ENCODE measurements around the gene MRC2.
A peak's percentile ranks its signal among the peaks of the same experiment; 100 is the strongest.

MRC2 gene

DNA sequence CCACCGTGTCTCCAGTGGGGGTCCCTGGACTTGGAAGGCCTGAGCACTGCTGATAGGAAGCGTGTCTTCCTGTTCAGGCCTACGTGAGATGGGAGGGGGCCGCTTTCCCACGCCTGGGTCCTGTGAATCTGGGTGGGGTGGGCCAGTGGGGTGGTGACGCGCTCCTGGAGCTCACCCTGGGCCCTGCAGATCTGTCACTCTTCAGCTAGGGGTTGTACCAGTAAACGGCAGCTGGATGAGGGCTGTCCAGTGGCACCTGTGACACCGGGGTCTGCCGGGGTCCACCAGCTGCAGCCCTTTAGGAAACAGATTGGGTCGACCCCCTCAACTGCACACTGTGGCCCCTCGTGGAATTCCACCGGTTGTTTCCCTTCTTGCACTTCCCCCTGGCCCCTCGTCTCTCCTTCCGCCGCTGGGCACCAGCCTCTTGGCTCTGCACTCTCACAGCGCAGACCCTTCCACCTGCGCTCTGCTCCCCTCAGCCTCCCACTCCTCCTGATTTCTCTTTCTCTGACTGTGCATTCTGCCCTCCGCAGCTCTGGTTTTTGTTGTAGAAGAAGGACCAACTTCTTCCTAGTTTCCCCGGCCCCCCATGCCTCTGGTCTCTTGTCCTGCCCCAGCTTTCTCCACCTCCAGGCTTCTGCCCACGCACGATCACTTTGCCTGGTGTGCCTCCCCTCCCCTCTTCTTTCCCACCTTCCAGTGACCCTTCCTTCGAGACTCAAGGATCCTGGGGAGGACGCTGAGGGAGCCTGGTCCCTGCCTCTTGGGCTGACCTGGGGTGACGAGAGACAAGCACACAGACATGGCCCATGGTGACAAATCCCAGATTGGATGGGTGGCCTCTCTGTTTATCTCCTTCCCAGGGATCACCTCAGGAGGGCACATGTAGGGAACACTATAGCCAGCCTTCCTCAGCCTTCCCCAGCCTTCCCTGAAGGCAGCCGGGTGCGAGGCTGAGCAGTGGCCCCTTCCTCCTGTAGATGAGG, 4.8 kb downstream of the MRC2 start:
- no peak for DNase-seq (ENCODE audit: low read depth in 2 of 2)

DNA sequence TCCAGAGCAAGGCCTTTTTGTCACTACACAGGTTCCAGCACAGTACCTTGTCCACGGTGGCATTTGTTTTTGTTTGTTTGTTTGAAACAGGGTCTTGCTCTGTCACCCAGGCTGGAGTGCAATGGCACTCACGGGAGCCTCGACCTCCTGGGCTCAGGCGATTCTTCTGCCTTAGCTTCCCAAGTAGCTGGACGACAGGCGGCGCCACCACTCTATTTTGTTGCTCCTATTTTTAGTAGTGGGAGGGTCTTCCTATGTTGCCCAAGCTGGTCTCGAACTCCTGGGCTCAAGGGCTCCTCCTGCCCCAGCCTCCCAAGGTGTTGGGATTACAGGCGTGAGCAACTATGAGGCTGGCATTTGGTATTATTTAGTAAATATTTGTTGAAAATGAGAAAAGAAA, 10.3 kb downstream of the MRC2 start:
- no peak for DNase-seq (ENCODE audit: low read depth in 2 of 2)

DNA sequence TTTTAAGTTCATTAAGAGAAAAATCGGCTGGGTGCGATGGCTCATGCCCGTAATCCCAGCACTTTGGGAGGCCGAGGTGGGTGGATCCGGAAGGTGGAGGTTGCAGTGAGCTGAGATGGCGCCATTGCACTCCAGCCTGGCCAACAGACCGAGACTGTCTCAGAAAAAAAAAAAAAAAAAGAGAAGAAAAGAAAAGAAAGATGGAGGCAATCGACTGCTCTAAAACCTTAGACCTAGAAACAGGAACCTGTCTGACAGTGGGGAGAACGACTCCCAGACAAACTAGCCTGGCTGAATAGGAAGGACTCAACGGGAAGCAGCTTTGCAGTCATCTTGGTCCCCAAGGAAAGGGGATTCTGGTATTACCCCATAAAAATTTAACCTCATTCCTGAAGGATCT, 13.7 kb downstream of the MRC2 start:
- no peak for DNase-seq (ENCODE audit: low read depth in 2 of 2)

DNA sequence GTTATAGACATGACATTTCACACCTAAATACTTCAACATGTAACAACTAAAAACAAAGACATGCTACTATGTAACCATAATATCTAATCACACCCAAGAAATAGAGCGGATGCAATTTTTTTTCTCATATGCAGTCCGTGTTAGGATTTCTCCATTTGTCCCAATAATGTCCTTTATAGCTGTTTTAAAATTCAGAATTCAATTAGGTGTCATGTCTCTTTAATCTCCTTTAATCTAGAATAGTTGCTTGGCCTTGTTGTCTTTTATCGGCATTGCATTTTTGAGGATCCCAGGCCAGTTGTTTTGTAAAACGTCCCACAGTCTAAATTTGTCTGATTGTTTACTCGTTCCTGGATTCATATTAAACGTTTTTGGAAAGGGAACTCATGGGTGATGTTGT, 14.5 kb downstream of the MRC2 start:
- DNase-seq (ENCODE audit: low read depth in 2 of 2) = no peak

DNA sequence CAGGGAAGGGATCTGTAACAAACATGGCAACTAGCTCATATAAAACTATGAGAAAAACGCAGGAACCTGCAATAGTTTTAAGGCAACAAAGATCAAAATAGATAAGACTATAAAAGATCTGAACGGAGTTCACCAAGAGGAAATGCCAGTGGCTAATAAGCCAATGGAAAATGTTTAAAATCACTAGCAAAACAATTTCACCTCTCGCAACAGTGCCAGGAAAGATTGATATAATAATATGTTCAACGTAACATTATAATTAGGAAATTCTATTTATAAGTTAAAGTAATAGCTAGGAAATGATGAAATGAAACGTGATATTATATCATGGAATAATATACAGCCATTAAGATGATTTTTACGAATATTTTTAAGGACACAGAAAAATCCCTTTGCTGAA, 16.0 kb downstream of the MRC2 start:
- no peak for DNase-seq (ENCODE audit: low read depth in 2 of 2)

DNA sequence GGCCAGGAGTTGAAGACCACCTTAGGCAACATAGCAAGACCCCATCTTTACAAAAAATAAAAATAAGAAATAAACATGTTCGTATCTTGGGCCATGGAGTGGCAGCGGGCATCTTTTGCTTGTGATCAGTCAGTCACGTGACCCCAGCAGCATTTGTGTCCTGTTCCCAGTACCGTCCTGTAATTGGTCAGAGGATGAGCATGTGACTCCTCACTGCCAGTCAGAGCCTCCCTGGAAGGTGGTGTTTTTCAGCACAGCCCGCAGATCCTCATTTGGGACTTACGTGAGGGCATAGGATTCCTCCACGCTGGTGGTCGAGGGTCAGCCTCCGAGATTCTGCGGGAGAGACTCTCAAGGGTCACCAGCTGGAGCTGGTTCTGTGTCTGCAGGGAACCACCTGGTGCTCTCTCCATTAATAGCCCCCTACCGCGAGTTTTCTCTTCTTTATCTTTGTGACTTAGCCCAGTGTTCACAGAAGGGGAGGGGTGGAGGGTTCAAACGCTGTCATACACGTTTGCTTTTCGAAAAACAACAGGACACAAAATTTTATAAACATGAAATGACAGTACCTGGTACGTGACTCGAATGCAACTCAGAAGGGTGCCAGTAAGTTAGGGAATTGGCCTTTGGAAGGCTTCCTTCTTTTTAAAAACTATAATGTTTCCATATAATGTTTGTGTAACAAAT, 17.2 kb downstream of the MRC2 start:
- DNase-seq (ENCODE audit: low read depth in 2 of 2) = no peak

DNA sequence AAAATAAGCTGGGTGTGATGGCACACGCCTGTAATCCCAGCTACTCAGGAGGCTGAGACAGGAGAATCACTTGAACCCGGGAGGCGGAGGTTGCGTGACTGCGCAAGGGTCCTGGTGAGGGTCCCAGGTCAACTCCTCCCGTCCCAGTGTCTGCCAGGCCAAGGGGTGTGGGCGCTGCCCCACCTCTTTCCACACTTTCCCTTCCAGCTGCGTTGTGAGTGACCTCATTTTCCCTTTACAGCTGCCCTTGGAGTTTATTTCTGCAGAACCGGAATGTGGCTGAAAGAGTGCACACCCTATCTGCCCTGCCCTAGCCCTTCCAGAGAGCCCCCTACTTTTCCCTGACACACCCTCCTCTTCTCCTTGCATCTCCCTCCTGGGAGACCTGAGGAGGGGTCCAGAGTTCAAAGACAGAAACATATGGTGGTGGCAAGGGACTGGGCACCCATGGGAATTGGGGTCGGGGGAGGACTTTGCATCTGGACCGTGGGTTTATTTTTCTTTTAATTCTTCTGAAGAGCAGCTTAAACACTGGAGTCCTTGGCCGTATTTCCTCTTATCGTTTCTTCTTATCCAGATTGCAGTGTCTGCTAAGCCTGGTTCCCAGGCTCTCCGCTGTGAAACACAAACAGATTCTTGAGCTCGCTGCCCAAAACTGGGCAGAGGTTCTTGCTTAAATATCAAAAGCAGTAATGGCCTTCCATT, 20.9 kb downstream of the MRC2 start:
- no peak for DNase-seq (ENCODE audit: low read depth in 2 of 2)

DNA sequence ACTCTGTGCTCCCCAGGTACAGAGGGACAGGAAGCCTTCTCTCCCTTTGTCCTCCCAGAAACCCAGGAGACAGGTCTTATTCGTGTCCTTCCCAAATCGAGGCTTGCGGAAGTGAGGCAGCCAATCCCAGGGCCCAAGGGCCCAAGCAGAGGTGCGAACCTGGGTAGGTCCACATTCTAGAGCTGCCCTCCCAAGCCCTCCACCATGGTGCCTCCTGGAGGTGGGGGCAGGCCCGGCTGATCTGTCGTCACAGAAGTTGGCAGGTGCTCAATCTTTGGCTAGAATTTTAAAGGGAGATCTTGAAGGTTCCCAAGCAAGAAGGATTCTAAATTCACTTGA, 21.5 kb downstream of the MRC2 start:
- no peak for DNase-seq (ENCODE audit: low read depth in 2 of 2)

- no peak for DNase-seq (ENCODE audit: low read depth in 2 of 2)
Measured at GRCh38 chr17:62649570-62649969, 22.1 kb downstream of the MRC2 start.

DNA sequence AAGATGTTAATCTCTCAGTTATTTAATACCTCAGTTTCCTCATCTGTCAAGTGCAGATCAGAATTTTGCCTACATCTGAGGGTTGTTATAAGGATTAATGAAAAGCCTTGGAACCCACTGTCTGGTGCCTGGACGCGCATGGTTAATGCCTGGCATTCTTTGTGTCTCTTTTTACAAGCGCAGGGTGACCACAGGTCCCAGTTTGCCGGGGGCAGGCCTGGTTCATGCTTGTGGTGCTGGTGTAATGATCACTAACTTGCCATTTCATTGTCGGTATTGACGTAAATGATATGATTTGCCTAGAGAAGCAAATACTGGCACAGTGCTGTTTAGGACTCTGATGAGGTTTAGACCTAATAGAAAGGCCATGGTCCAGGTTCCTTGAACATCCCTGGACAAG, 23.1 kb downstream of the MRC2 start:
- no peak for DNase-seq (ENCODE audit: low read depth in 2 of 2)

GRCh38 chr17:62652251-62653001, 25.0 kb downstream of the MRC2 start:
- DNase-seq (ENCODE audit: low read depth in 2 of 2) = peak in 1 of 2 experiments; percentile 15

GRCh38 chr17:62653002-62653825, 25.7 kb downstream of the MRC2 start:
- peak; percentile 79 to 96 for DNase-seq (ENCODE audit: low read depth in 2 of 2)

DNA sequence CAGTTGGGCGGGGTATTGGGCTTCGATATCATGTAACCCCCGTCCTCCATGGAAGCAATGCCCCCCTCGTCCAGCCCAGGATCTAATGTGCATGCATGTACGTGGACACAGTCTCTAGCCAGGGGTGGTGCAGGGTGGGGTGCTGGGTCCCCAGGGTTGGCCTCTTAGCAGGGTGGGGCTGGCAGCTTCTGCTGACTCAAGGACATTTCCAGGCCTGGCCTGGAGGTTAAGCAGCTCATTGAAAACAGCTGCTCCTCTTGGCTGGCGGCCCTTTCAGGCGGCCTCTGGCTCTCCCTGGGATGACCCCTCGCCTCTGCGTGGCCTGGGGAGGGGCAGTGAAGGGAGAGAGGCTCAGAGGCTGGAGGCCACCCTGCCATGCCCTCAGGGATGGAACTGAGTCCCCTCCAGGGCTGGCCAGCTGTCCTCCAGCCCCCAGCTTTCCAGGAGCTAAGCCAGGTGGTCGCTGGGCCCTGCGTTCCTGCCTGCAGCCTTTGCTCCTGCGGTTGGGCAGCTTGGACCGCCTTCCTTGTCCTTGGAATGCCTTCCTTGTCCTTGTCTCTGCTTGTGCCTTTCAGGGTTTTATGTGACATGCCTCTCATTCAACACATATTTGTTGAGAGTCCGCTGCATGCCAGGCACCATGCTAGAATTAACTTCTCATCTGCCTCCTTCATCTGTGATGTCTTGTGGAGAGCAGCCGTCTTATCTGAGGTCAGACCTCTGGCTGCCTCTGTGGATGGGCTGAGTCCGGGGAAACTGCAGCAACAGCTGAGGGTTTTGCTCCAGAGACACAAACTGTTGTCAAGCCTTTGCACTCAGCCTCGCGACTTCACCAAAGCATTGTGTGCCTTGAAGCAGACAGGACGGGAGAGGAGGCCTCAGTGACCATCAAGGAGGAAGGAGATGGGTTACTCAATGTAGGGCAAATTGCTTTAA, 26.6 kb downstream of the MRC2 start:
- DNase-seq (ENCODE audit: low read depth in 2 of 2) = no peak

- DNase-seq (ENCODE audit: low read depth in 2 of 2) = no peak
Measured at GRCh38 chr17:62655656-62656055, 28.2 kb downstream of the MRC2 start.

DNA sequence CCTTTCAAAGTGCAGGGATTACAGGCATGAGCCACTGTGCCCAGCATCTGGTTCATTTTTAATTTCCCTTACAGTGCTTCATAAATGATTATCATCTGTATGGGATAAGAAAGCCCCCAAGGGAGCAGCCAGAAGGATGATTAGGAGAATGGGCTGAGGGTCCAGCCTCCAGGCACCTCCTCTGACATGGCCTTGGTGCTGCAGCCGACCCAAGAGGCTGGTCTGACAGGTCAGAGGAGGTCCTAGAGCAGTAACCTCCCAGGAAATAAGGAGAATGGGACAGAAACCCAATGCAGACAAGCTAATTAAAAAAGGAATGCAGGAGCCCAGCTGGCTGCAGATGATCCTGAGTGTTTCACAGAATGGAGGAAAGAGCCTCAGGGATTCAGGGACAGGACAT, 29.0 kb downstream of the MRC2 start:
- no peak for DNase-seq (ENCODE audit: low read depth in 2 of 2)

DNA sequence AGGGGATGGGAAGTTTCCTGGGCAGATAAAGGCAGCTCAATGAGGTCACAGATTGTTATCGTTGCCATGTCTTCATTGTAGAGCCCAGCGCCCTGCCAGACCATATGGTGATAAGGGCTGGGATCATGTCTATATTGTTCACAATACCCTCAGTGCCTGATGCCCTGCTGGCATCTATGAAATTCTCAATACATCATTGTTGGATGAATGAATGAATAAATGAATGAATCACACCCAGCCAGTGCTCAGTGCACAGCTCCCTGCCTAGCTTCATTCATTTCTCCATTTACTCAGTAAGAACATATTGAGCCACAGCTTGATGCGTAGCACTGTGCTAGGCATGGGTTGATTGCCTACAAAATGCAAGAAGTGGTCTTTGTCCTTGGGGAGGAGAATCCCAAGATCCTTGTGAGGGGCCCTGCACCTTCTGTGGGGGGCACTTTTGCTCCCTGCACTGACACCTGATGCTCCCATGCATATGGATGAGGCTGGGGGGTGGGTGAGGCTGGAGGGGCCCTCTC, 29.7 kb downstream of the MRC2 start:
- DNase-seq (ENCODE audit: low read depth in 2 of 2) = no peak

- no peak for DNase-seq (ENCODE audit: low read depth in 2 of 2)
Measured at GRCh38 chr17:62657690-62658089, 30.2 kb downstream of the MRC2 start.

- DNase-seq (ENCODE audit: low read depth in 2 of 2) = no peak
Measured at GRCh38 chr17:62658136-62658920, 30.9 kb downstream of the MRC2 start.

GRCh38 chr17:62660629-62661118, 33.2 kb downstream of the MRC2 start:
- no peak for DNase-seq (ENCODE audit: low read depth in 2 of 2)

All from stimulated activated CD4-positive, alpha-beta T cell treated with anti-CD3 and anti-CD28 coated beads, Interleukin-12 subunit alpha, Interleukin-12 subunit beta, amount 100 ng/mL, for 24 hours (primary cell).